GM12892 (cell line): ENCODE data around the gene FUT1.

Source experiments
- POLR2A ChIP-seq: IDR thresholded peaks from 2 replicates; pipeline ENCODE4 v1.6.1; 2011; ENCODE audit warnings: low read depth, low read length, control low read depth
- TAF1 ChIP-seq: IDR thresholded peaks from 2 replicates; pipeline ENCODE4 v1.6.1; 2011; ENCODE audit warnings: low read depth, mild to moderate bottlenecking, control low read depth, low read length, borderline replicate concordance

DNA sequence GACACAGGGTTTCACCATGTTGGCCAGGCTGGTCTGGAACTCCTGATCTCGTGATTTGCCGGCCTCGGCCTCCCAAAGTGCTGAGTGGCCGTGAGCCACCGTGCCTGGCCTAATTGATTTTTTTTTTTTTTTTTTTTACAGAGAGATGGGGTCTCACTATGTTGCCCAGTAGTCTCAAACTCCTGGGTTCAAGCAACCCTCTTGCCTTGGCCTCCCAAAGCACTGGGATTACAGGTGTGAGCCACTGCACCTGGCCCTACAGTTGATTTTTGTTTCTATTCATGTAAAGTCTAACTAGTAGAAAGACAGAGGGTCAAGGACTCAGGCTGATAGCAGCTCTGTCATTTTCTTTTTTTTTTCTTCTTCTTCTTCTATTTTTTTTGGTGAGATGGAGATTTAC is 24.7 kb upstream of the FUT1 start:
- TF ChIP-seq POLR2A: no peak
- no peak for TF ChIP-seq TAF1
